NB4 (cell line): ENCODE measurements around the gene CUEDC1.

ENCODE experiments used
- DNase-seq: peaks from one replicate; pipeline ENCODE4 v3.0.0; 2010; ENCODE audit warnings: low read depth
- H3K4me3 ChIP-seq: one replicate; pipeline ENCODE4 v1.5.1; 2011; ENCODE audit warnings: mild to moderate bottlenecking, low read depth, low read length, moderate library complexity
- CTCF ChIP-seq: IDR thresholded peaks from one replicate; pipeline ENCODE4 v1.5.1; 2012; ENCODE audit warnings: low read depth, low read length
- MAX ChIP-seq: IDR thresholded peaks from 2 replicates; pipeline ENCODE4 v1.6.1; 2011; ENCODE audit warnings: low read depth, low read length
- MYC ChIP-seq: IDR thresholded peaks from 2 replicates; pipeline ENCODE4 v1.6.1; 2011; ENCODE audit warnings: low read depth, low read length
- POLR2A ChIP-seq: IDR thresholded peaks from 2 replicates; pipeline ENCODE4 v1.6.1; 2011; ENCODE audit warnings: mild to moderate bottlenecking; ENCODE audit not compliant: insufficient read length; ENCODE audit errors: extremely low read depth

Gene CUEDC1

GRCh38 chr17:57819285-57819684 lies 135.9 kb downstream of the CUEDC1 start:
- TF ChIP-seq CTCF = no peak
- TF ChIP-seq POLR2A = no peak
- no peak for TF ChIP-seq MAX
- no peak for TF ChIP-seq MYC
- DNase-seq = no peak
- no peak overlapping the region for H3K4me3 ChIP-seq

GRCh38 chr17:57818066-57818465 lies 137.1 kb downstream of the CUEDC1 start:
- no peak for TF ChIP-seq MYC
- TF ChIP-seq CTCF = no peak
- no peak for TF ChIP-seq MAX
- TF ChIP-seq POLR2A = no peak
- no peak for DNase-seq

GRCh38 chr17:57817299-57817698 lies 137.9 kb downstream of the CUEDC1 start:
- no peak overlapping the region for H3K4me3 ChIP-seq
- TF ChIP-seq MAX = no peak
- no peak for TF ChIP-seq MYC
- no peak for TF ChIP-seq CTCF
- TF ChIP-seq POLR2A = no peak
- DNase-seq = no peak

More at GRCh38 chr17:57818066-57818465, 137.1 kb downstream of the CUEDC1 start:
- no peak overlapping the region for H3K4me3 ChIP-seq

- H3K4me3 ChIP-seq = no peak overlapping the region
- DNase-seq = no peak
- TF ChIP-seq MAX = no peak
- TF ChIP-seq MYC = no peak
- TF ChIP-seq CTCF = no peak
- TF ChIP-seq POLR2A = no peak
Observed at GRCh38 chr17:57814421-57814820, 140.8 kb downstream of the CUEDC1 start.

GRCh38 chr17:57811638-57812280 lies 143.5 kb downstream of the CUEDC1 start:
- TF ChIP-seq MYC (no peak), MAX (no peak), POLR2A (no peak), CTCF (no peak)
- H3K4me3 ChIP-seq = no peak overlapping the region
- DNase-seq = peak; percentile 4
